DND-41 (cell line): ENCODE measurements around the gene NLGN1.

Source experiments
- ATAC-seq: fragments of 200-7000 bp; cut with Tn5 transposase; 3 replicates; pipeline ENCODE4 v1.9.1; 2021; ENCODE audit warnings: low read depth; ENCODE audit not compliant: insufficient read depth
- DNase-seq: peaks from one replicate; pipeline ENCODE4 v3.0.0-alpha.2; 2020
- H2AFZ ChIP-seq: 2 replicates; pipeline ENCODE4 v1.6.0; 2012; ENCODE audit warnings: low read depth, low read length
- H3K27ac ChIP-seq: 2 replicates; pipeline ENCODE4 v1.5.1; 2012; ENCODE audit warnings: low read length, inconsistent platforms
- H3K27me3 ChIP-seq: fragments of 200-600 bp; sonication (generic); 2 replicates; pipeline ENCODE4 v1.6.0; 2012; ENCODE audit warnings: low read length, mild to moderate bottlenecking, inconsistent platforms; ENCODE audit not compliant: insufficient read depth, poor library complexity
- H3K36me3 ChIP-seq: 2 replicates; pipeline ENCODE4 v1.5.1; 2012; ENCODE audit warnings: low read length, inconsistent platforms; ENCODE audit not compliant: insufficient read depth
- H3K4me1 ChIP-seq: 2 replicates; pipeline ENCODE4 v1.5.1; 2012; ENCODE audit warnings: mild to moderate bottlenecking, low read length; ENCODE audit not compliant: insufficient read depth
- H3K4me2 ChIP-seq: 2 replicates; pipeline ENCODE4 v1.6.0; 2012; ENCODE audit warnings: mild to moderate bottlenecking, moderate library complexity, low read length, inconsistent platforms; ENCODE audit not compliant: insufficient read depth
- H3K4me3 ChIP-seq, 2 experiments: fragments of 200-600 bp in 1 of 2; shearing (Covaris generic) in 1 of 2; 2 replicates each; pipeline ENCODE4 v1.5.1; 2012 to 2016; ENCODE audit warnings: inconsistent platforms in 2 of 2, low read length in 2 of 2, mild to moderate bottlenecking in 2 of 2, low read depth in 1 of 2, moderate library complexity in 1 of 2
- H3K79me2 ChIP-seq: 2 replicates; pipeline ENCODE4 v1.6.0; 2012; ENCODE audit warnings: low read length, inconsistent platforms; ENCODE audit not compliant: insufficient read depth
- H3K9ac ChIP-seq: 2 replicates; pipeline ENCODE4 v1.6.0; 2012; ENCODE audit warnings: low read depth, mild to moderate bottlenecking, inconsistent platforms, low read length, moderate library complexity
- H3K9me3 ChIP-seq: 2 replicates; pipeline ENCODE4 v1.5.1; 2012; ENCODE audit warnings: low read length, moderate library complexity, mild to moderate bottlenecking, inconsistent platforms; ENCODE audit not compliant: insufficient read depth, severe bottlenecking
- H4K20me1 ChIP-seq: 2 replicates; pipeline ENCODE4 v1.6.0; 2012; ENCODE audit warnings: low read length; ENCODE audit not compliant: insufficient read depth
- EZH2 ChIP-seq: IDR thresholded peaks from 3 replicates; pipeline ENCODE4 v1.6.1; 2012; ENCODE audit warnings: borderline replicate concordance, low read depth, mild to moderate bottlenecking, moderate library complexity, low read length, inconsistent platforms; ENCODE audit not compliant: severe bottlenecking
- TF ChIP-seq, protein P1 (sequence below): IDR thresholded peaks from 2 replicates; pipeline ENCODE4 v1.5.1; 2012; ENCODE audit warnings: borderline replicate concordance, low read length, moderate library complexity, mild to moderate bottlenecking; ENCODE audit not compliant: poor library complexity, severe bottlenecking; ENCODE audit errors: extremely low read depth

The NLGN1 gene

GRCh38 chr3:174266476-174266875 lies 868.9 kb downstream of the NLGN1 start:
- H3K27ac ChIP-seq: no peak overlapping the region
- no peak for DNase-seq
- no peak for TF ChIP-seq EZH2
- TF ChIP-seq, protein P1, sequence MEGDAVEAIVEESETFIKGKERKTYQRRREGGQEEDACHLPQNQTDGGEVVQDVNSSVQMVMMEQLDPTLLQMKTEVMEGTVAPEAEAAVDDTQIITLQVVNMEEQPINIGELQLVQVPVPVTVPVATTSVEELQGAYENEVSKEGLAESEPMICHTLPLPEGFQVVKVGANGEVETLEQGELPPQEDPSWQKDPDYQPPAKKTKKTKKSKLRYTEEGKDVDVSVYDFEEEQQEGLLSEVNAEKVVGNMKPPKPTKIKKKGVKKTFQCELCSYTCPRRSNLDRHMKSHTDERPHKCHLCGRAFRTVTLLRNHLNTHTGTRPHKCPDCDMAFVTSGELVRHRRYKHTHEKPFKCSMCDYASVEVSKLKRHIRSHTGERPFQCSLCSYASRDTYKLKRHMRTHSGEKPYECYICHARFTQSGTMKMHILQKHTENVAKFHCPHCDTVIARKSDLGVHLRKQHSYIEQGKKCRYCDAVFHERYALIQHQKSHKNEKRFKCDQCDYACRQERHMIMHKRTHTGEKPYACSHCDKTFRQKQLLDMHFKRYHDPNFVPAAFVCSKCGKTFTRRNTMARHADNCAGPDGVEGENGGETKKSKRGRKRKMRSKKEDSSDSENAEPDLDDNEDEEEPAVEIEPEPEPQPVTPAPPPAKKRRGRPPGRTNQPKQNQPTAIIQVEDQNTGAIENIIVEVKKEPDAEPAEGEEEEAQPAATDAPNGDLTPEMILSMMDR: no peak
- H3K4me2 ChIP-seq: no peak overlapping the region
- no peaks in the 10 kb centered on the region for H3K79me2 ChIP-seq
- H3K9me3 ChIP-seq: no peaks in the 10 kb centered on the region
- no peak overlapping the region for H3K4me3 ChIP-seq
- H3K36me3 ChIP-seq: no peaks in the 10 kb centered on the region
- no peak overlapping the region for H3K9ac ChIP-seq
- H2AFZ ChIP-seq: no peak overlapping the region
- H3K27me3 ChIP-seq: no peaks in the 10 kb centered on the region
- ATAC-seq: no peak
- no peaks in the 10 kb centered on the region for H3K4me1 ChIP-seq
- H4K20me1 ChIP-seq: no peaks in the 10 kb centered on the region

DNA sequence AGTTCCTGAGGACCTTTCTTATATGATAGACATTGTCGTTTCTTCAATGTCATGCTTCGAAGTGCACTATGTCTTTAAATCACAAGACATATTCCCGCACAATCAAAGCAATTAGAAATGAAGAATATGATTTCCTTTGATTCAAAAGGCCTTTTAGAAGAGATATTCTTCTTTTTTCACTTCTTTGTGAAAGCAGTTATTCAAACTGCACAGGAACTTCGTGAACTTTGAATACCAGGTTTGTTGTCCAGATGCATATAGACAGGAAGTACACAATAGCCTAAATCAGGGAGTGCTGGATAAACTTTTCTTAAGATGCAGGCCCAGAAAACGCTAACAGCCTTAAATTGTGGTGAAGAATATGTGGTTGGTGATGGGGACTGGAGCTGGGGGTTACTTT lies 870.5 kb downstream of the NLGN1 start:
- H3K79me2 ChIP-seq: no peaks in the 10 kb centered on the region
- H3K36me3 ChIP-seq: no peaks in the 10 kb centered on the region
- no peaks in the 10 kb centered on the region for H3K9me3 ChIP-seq
- no peak overlapping the region for H3K4me3 ChIP-seq
- no peak overlapping the region for H3K27ac ChIP-seq
- H4K20me1 ChIP-seq: no peaks in the 10 kb centered on the region
- TF ChIP-seq EZH2: no peak
- TF ChIP-seq, protein P1: no peak
- ATAC-seq (no peak), DNase-seq (no peak)
- H3K9ac ChIP-seq: no peak overlapping the region
- no peaks in the 10 kb centered on the region for H3K4me1 ChIP-seq
- no peak overlapping the region for H3K4me2 ChIP-seq
- H3K27me3 ChIP-seq: no peaks in the 10 kb centered on the region
- no peak overlapping the region for H2AFZ ChIP-seq

- no peak overlapping the region for H3K27ac ChIP-seq
- no peak for DNase-seq
- no peak overlapping the region for H3K9ac ChIP-seq
- H2AFZ ChIP-seq: no peak overlapping the region
- no peaks in the 10 kb centered on the region for H4K20me1 ChIP-seq
- ATAC-seq: no peak
- no peak overlapping the region for H3K4me2 ChIP-seq
- H3K4me1 ChIP-seq: no peaks in the 10 kb centered on the region
- no peaks in the 10 kb centered on the region for H3K36me3 ChIP-seq
- no peak overlapping the region for H3K4me3 ChIP-seq
- TF ChIP-seq EZH2: no peak
- TF ChIP-seq, protein P1: no peak
- no peaks in the 10 kb centered on the region for H3K27me3 ChIP-seq
- no peaks in the 10 kb centered on the region for H3K79me2 ChIP-seq
- no peaks in the 10 kb centered on the region for H3K9me3 ChIP-seq
These were observed 871.0 kb downstream of the NLGN1 start for GRCh38 chr3:174268586-174268985.

DNA sequence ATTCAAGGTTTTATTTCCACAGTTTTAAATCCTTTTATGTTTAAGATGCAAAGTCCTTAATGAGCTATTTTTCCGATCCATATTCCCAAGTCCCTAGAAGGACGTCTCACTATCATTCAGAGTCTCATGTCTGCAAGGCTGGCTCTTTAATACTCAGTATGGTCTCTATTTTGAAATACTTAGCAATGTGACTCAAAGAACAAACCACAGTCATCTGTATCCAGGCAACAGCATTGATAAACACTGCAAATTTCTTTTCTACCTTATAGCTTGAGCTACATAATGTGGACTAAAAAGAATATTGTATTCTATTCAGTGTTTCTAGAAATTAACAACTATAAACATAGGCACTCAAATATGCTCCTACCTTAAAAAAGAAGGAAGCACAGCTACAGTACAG lies 873.3 kb downstream of the NLGN1 start:
- Histone ChIP-seq H3K4me1 (no peaks in the 10 kb centered on the region), H3K9ac (no peak overlapping the region), H3K4me2 (no peak overlapping the region), H3K4me3 (no peak overlapping the region), H3K27me3 (no peaks in the 10 kb centered on the region), H3K27ac (no peak overlapping the region), H3K9me3 (no peaks in the 10 kb centered on the region), H2AFZ (no peak overlapping the region), H3K79me2 (no peaks in the 10 kb centered on the region), H3K36me3 (no peaks in the 10 kb centered on the region), H4K20me1 (no peaks in the 10 kb centered on the region)
- DNase-seq: no peak
- ATAC-seq: no peak
- TF ChIP-seq EZH2: no peak
- TF ChIP-seq, protein P1: no peak
